Mucosa of descending colon (tissue), 3 donors: ENCODE data around the gene CCDC85C. TPM values are rescaled to one million over a fixed set of nuclear protein-coding genes. Genes with fewer than 3 reads are reported as not detected.
A peak's percentile ranks its signal among the peaks of the same experiment; 100 is the strongest.

Experiments used
- ATAC-seq: fragments of 200-7000 bp; cut with Tn5 transposase; one replicate; pipeline ENCODE4 v1.9.1; 2020; ENCODE audit warnings: mild to moderate bottlenecking, moderate library complexity
- DNase-seq, 3 donors: peaks; one replicate each; pipeline ENCODE4 v3.0.0-alpha.2; 2020
- H3K36me3 ChIP-seq: fragments of 200-600 bp; one replicate; pipeline ENCODE4 v1.8.0; 2021; ENCODE audit warnings: low read depth, mild to moderate bottlenecking
- H3K4me1 ChIP-seq: fragments of 200-600 bp; one replicate; pipeline ENCODE4 v1.8.0; 2021; ENCODE audit warnings: low read depth, mild to moderate bottlenecking
- H3K4me3 ChIP-seq: fragments of 200-600 bp; one replicate; pipeline ENCODE4 v1.8.0; 2021; ENCODE audit warnings: mild to moderate bottlenecking
- H3K9me3 ChIP-seq: fragments of 200-600 bp; one replicate; pipeline ENCODE4 v1.8.0; 2021; ENCODE audit warnings: mild to moderate bottlenecking
- intact Hi-C, 2 donors: fragments of 100-400 bp; cut with DNase I in 1 of 2; cut with micrococcal nuclease in 1 of 2; formaldehyde crosslinking; loops; one replicate each; pipeline versions ENCODE4 v1.11.0 to v1.11.1; 2022; cut with DNase I, micrococcal nuclease
- total RNA-seq, 3 donors: library from RNA; stranded (reverse); fragmentation: NEBNext Ultra II Directional in 2 of 3; extraction: Animal tissue kit (Norgen Biotek cat#: 25700) in 2 of 3; gene quantifications; one replicate each; pipeline versions ENCODE4 v1.2.1 to v1.2.4, GENCODE V29; 2021 to 2023
- TF ChIP-seq, protein P1 (sequence below): fragments of 200-600 bp; IDR thresholded peaks from one replicate; pipeline ENCODE4 v1.8.0; 2022; ENCODE audit warnings: antibody characterized with exemption, mild to moderate bottlenecking
- donor health status: DM: no; HTN: no; CAD: no; lungs with moderate emphysema.
- donor health status: DM: no; HTN: no; CAD: no.
- donor health status: DM: no; HTN: yes; CAD: no.

The CCDC85C gene
- total RNA-seq, 3 donors from 2014 or later: 66.2 to 102 (median 66.2) TPM

DNA sequence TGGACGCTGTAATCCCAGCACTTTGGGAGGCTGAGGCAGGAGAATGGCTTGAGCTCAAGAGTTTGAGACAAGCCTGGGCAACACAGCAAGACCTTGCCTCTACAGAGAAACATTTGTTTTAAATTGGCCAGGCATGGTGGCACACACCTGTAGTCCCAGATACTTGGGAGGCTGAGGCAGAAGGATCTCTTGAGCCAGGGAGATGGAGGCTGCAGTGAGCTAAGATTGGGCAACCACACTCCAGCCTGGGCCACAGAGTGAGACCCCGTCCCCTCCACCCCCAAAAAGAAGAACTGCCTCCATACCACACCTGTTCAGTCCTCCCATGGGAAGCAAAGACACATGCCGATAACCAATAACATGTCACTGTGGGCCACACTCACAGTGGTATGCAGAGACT lies 19.2 kb downstream of the CCDC85C start:
- DNase-seq (no peak), ATAC-seq (no peak)
- H3K4me1 ChIP-seq: peaks cover 14% of the 10 kb centered on the region
- intact Hi-C loops: no loop called here
- H3K9me3 ChIP-seq: no peaks in the 10 kb centered on the region
- TF ChIP-seq, protein P1, sequence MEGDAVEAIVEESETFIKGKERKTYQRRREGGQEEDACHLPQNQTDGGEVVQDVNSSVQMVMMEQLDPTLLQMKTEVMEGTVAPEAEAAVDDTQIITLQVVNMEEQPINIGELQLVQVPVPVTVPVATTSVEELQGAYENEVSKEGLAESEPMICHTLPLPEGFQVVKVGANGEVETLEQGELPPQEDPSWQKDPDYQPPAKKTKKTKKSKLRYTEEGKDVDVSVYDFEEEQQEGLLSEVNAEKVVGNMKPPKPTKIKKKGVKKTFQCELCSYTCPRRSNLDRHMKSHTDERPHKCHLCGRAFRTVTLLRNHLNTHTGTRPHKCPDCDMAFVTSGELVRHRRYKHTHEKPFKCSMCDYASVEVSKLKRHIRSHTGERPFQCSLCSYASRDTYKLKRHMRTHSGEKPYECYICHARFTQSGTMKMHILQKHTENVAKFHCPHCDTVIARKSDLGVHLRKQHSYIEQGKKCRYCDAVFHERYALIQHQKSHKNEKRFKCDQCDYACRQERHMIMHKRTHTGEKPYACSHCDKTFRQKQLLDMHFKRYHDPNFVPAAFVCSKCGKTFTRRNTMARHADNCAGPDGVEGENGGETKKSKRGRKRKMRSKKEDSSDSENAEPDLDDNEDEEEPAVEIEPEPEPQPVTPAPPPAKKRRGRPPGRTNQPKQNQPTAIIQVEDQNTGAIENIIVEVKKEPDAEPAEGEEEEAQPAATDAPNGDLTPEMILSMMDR: no peak
- no peak overlapping the region for H3K4me3 ChIP-seq
- H3K36me3 ChIP-seq: no peaks in the 10 kb centered on the region

DNA sequence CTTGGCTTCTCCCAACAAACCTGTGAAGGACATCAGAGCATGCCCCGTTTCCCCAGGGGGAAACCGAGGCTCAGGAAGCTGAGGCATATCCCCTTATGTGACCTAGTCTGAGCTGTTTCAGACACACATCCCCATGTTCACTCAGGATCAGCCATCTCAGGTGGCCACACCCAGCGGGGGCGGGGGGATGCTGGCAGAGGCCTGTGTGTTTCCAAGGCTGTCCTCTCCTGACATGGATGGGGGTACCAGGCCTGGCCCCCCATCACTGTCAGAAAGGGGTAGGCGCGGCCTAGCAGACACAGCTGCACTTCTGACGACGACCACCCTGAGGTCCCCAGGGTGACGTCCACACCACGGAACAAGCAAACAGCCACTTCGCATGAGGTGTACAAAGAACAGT lies 22.1 kb downstream of the CCDC85C start:
- DNase-seq (no peak), ATAC-seq (no peak)
- TF ChIP-seq, protein P1: no peak
- Histone ChIP-seq H3K9me3 (no peaks in the 10 kb centered on the region), H3K36me3 (no peaks in the 10 kb centered on the region), H3K4me1 (peaks cover 34% of the 10 kb centered on the region), H3K4me3 (no peak overlapping the region)
- intact Hi-C loops: no loop called here

DNA sequence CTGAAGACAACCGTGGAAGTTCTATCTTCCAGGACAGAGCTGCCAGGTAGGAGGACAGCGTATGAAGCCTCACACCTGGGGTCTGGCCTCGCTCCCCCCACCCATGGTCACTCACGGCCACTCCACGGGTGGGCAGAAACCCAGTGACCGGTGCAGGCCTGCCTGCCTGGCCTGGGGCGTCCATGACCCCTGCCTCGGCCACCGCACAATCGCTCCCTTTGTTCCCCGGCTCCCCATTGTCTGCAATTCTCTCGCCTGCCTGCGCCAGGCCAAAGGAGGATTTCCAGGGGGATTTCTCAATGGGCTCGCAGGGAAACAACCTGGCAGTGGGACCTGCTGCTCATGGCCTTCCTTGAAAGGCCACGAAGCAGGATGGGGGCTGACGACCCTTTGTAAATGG lies 22.6 kb downstream of the CCDC85C start:
- DNase-seq (no peak), ATAC-seq (no peak)
- intact Hi-C loops: no loop called here
- Histone ChIP-seq H3K4me3 (no peak overlapping the region), H3K4me1 (peaks cover 35% of the 10 kb centered on the region), H3K9me3 (no peaks in the 10 kb centered on the region), H3K36me3 (no peaks in the 10 kb centered on the region)
- TF ChIP-seq, protein P1: no peak

DNA sequence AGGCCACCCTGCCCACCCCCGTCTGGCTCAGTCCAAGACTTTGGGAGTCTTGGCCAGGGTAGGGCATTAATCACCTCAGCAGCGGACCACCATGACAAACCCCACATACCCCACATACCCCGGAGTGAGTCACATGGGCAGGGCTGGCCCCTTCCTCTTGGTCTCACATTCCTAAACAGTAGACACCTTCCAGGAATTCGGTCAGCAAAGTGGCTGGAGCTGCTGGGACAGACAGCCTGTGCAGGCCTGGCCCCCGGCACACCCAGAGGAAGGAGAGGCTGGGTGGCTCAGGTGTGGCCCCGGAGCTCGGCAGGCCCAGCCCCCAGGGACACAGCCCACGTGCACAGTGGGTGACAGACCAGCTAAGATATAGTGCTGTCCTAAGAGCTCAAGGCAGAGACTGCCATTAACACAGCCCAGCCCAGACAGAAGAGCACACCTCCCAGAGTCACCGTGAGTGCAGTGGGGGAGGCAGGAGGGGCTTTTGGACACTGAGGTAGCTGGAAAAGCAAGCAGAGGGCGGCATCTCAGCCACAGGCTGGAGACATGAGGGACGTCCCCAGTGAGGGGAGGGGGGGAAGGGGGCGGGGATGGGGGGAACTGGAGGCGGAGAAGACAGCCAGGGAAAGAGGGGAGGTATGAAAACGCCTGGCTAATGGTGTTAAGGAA lies 24.0 kb downstream of the CCDC85C start:
- H3K4me3 ChIP-seq: no peak overlapping the region
- peak; percentile 77 to 86 (median 85) for DNase-seq
- ATAC-seq: peak; percentile 79
- intact Hi-C loops: no loop called here
- TF ChIP-seq, protein P1: no peak
- no peaks in the 10 kb centered on the region for H3K9me3 ChIP-seq
- no peaks in the 10 kb centered on the region for H3K36me3 ChIP-seq
- H3K4me1 ChIP-seq: peaks cover 45% of the 10 kb centered on the region

DNA sequence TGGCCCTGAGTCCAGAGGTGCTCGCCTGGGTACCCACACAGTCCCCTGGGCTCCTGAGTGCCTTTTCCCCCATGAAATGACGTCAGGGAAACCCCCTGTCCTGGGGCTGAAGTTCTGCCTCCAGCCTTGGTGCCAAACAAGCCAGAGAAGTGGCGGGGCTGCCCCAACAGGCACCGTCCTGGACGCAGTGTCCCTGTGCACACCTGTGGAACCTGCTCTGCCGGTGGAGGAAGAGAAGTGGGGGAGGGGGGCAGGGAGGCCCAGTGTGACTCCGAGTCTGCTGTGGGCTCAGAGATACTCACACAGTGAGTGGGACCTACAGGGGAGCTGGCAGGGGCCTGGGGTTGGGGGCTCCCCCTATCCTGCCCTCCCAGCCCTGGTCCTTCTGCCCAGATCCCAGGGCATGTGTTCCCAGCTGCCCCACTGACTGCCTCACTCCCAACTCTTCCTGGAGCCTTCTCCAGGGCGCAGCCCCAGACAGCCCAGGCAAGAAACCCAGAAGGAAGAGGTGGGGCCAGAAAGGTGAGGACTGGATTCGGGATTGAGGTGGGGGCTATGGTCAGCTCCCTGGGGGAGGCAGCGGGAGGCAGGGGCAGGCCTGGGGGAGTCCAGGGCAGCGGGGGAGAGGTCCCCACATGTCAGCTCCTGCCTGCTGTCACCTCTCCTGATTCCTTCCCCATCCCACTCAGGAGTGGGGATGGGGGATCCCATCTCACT lies 24.7 kb downstream of the CCDC85C start:
- TF ChIP-seq, protein P1: no peak
- H3K9me3 ChIP-seq: no peaks in the 10 kb centered on the region
- H3K4me1 ChIP-seq: peaks cover 53% of the 10 kb centered on the region
- no peak overlapping the region for H3K4me3 ChIP-seq
- intact Hi-C loops: no loop called here
- ATAC-seq: peak; percentile 74
- DNase-seq: peak; percentile 79 to 86 (median 83)
- no peaks in the 10 kb centered on the region for H3K36me3 ChIP-seq
